ENCODE results near the gene PPM1K. TPM values are rescaled to one million over a fixed set of nuclear protein-coding genes. Genes with fewer than 3 reads are reported as not detected.

The PPM1K gene
- total and polyA plus RNA-seq, 5 donors, result 48.3 to 109 (median 88.7) TPM

- H3K27ac ChIP-seq (ENCODE audit: low read length), result no peak overlapping the region
- WGBS, result 95% methylated on average over 4 of the region's 4 CpGs
- H3K4me1 ChIP-seq (ENCODE audit: control insufficient read depth, insufficient read depth, low read length), result no peaks in the 10 kb centered on the region
- H3K4me3 ChIP-seq (ENCODE audit: low read length), result no peak overlapping the region
- DNase-seq (no peak), ATAC-seq (no peak)
- H3K27me3 ChIP-seq (ENCODE audit: control insufficient read depth, insufficient read depth), result no peaks in the 10 kb centered on the region
- no peaks in the 10 kb centered on the region for H3K9me3 ChIP-seq (ENCODE audit: control insufficient read depth, low read length)
- intact Hi-C loops (cut with DNase I), result loop anchor here in 3 of 4 donors (5.0 to 10.0 kb wide), 4 partner anchors 182 to 362 kb away; partner anchors contain the start of gene HERC5 (in 1 of the 3)
These were observed 67.2 kb downstream of the PPM1K start for GRCh38 chr4:88217169-88217568.

- intact Hi-C loops (cut with DNase I), result loop anchor here in 3 of 4 donors (5.0 to 10.0 kb wide), 4 partner anchors 182 to 362 kb away; partner anchors contain the start of gene HERC5 (in 1 of the 3)
- WGBS, result 64% methylated on average over 6 of the region's 6 CpGs
- Histone ChIP-seq H3K4me3 (ENCODE audit: low read length) (no peak overlapping the region), H3K27me3 (ENCODE audit: control insufficient read depth, insufficient read depth) (no peaks in the 10 kb centered on the region), H3K4me1 (ENCODE audit: control insufficient read depth, insufficient read depth, low read length) (no peaks in the 10 kb centered on the region), H3K27ac (ENCODE audit: low read length) (no peak overlapping the region), H3K9me3 (ENCODE audit: control insufficient read depth, low read length) (no peaks in the 10 kb centered on the region)
- ATAC-seq, result peak in 1 of 2 donors; percentile 69
- no peak for DNase-seq
These were observed 68.0 kb downstream of the PPM1K start for GRCh38 chr4:88216395-88216794.

- no peaks in the 10 kb centered on the region for H3K9me3 ChIP-seq (ENCODE audit: control insufficient read depth, low read length)
- no peaks in the 10 kb centered on the region for H3K4me1 ChIP-seq (ENCODE audit: control insufficient read depth, insufficient read depth, low read length)
- intact Hi-C loops (cut with DNase I), result loop anchor here in 3 of 4 donors (5.0 to 10.0 kb wide), 4 partner anchors 181 to 361 kb away; partner anchors contain the start of gene HERC5 (in 1 of the 3)
- no peak overlapping the region for H3K4me3 ChIP-seq (ENCODE audit: low read length)
- DNase-seq, result no peak
- ATAC-seq, result no peak
- H3K27ac ChIP-seq (ENCODE audit: low read length), result no peak overlapping the region
- no peaks in the 10 kb centered on the region for H3K27me3 ChIP-seq (ENCODE audit: control insufficient read depth, insufficient read depth)
- 74% methylated on average over 2 of the region's 2 CpGs for WGBS
These were observed 69.0 kb downstream of the PPM1K start for GRCh38 chr4:88215351-88215750.

- no peaks in the 10 kb centered on the region for H3K4me1 ChIP-seq (ENCODE audit: control insufficient read depth, insufficient read depth, low read length)
- H3K27me3 ChIP-seq (ENCODE audit: control insufficient read depth, insufficient read depth), result no peaks in the 10 kb centered on the region
- H3K27ac ChIP-seq (ENCODE audit: low read length), result no peak overlapping the region
- WGBS, result 62% methylated on average over 4 of the region's 4 CpGs
- intact Hi-C loops (cut with DNase I), result loop anchor here in 3 of 4 donors (5.0 to 10.0 kb wide), 5 partner anchors 177 to 360 kb away; partner anchors contain the start of gene HERC5 (in 1 of the 3)
- no peak overlapping the region for H3K4me3 ChIP-seq (ENCODE audit: low read length)
- no peak for DNase-seq
- no peak for ATAC-seq
- H3K9me3 ChIP-seq (ENCODE audit: control insufficient read depth, low read length), result no peaks in the 10 kb centered on the region
These were observed 72.2 kb downstream of the PPM1K start for GRCh38 chr4:88212253-88212561.

GRCh38 chr4:88211473-88212252 lies 72.7 kb downstream of the PPM1K start:
- H3K27ac ChIP-seq (ENCODE audit: low read length), result no peak overlapping the region
- intact Hi-C loops (cut with DNase I), result loop anchor here in 3 of 4 donors (5.0 to 10.0 kb wide), 5 partner anchors 177 to 359 kb away; partner anchors contain the start of gene HERC5 (in 1 of the 3)
- H3K27me3 ChIP-seq (ENCODE audit: control insufficient read depth, insufficient read depth), result no peaks in the 10 kb centered on the region
- H3K4me1 ChIP-seq (ENCODE audit: control insufficient read depth, insufficient read depth, low read length), result no peaks in the 10 kb centered on the region
- ATAC-seq, result peak in 1 of 2 donors; percentile 49
- H3K4me3 ChIP-seq (ENCODE audit: low read length), result no peak overlapping the region
- H3K9me3 ChIP-seq (ENCODE audit: control insufficient read depth, low read length), result no peaks in the 10 kb centered on the region
- DNase-seq, result no peak
- 64% methylated on average over 18 of the region's 18 CpGs for WGBS

- H3K27ac ChIP-seq (ENCODE audit: low read length), result no peak overlapping the region
- no peak for DNase-seq
- 71% methylated on average over 4 of the region's 4 CpGs for WGBS
- no peaks in the 10 kb centered on the region for H3K27me3 ChIP-seq (ENCODE audit: control insufficient read depth, insufficient read depth)
- ATAC-seq, result no peak
- intact Hi-C loops (cut with DNase I), result loop anchor here (5.0 to 10.0 kb wide), 5 partner anchors 171 to 943 kb away; no protein-coding TSS in a partner anchor
- no peaks in the 10 kb centered on the region for H3K9me3 ChIP-seq (ENCODE audit: control insufficient read depth, low read length)
- H3K4me3 ChIP-seq (ENCODE audit: low read length), result no peak overlapping the region
- no peaks in the 10 kb centered on the region for H3K4me1 ChIP-seq (ENCODE audit: control insufficient read depth, insufficient read depth, low read length)
These were observed 76.2 kb downstream of the PPM1K start for GRCh38 chr4:88208156-88208555.

Other genes starting within 250 kb of the PPM1K start
- gene ABCG2, start 125.9 kb downstream of the PPM1K start, total RNA-seq, result 1 to 10 TPM; 1.6 to 4.0 (median 2.1) TPM
- 0.97 TPM for gene ABCG2, start 125.9 kb downstream of the PPM1K start, polyA plus RNA-seq
- gene HERC6, start 94.3 kb upstream of the PPM1K start, total RNA-seq, result 10 to 100 TPM in 1 of 4 donors, 1 to 10 TPM in 3; 7.7 to 10.9 (median 9.8) TPM
- gene HERC6, start 94.3 kb upstream of the PPM1K start, polyA plus RNA-seq, result 5.1 TPM
- gene HERC5, start 172.6 kb upstream of the PPM1K start, total RNA-seq, result 1 to 10 TPM; 3.2 to 4.6 (median 3.8) TPM
- gene HERC5, start 172.6 kb upstream of the PPM1K start, polyA plus RNA-seq, result 2.8 TPM
- gene PYURF, start 239.2 kb upstream of the PPM1K start, total RNA-seq, result 10 to 100 TPM; 56.5 to 61.4 (median 58.4) TPM
- gene PYURF, start 239.2 kb upstream of the PPM1K start, polyA plus RNA-seq, result 97.9 TPM